Endodermal cell (in vitro differentiated cells): Measurements from ENCODE around the gene GABRA4. TPM values are rescaled to one million over a fixed set of nuclear protein-coding genes. Genes with fewer than 3 reads are reported as not detected.

Experiments
- DNase-seq: peaks from one replicate; pipeline ENCODE4 v3.0.0-alpha.2; 2017
- H3K27ac ChIP-seq: 2 replicates; pipeline ENCODE4 v1.5.1; 2013; ENCODE audit warnings: mild to moderate bottlenecking, low read depth, low read length, moderate library complexity
- H3K27me3 ChIP-seq: 2 replicates; pipeline ENCODE4 v1.6.1; 2013; ENCODE audit warnings: mild to moderate bottlenecking, low read length, moderate library complexity; ENCODE audit not compliant: insufficient read depth, control insufficient read depth, poor library complexity, severe bottlenecking
- H3K36me3 ChIP-seq: 2 replicates; pipeline ENCODE4 v1.7.0; 2013; ENCODE audit warnings: mild to moderate bottlenecking, low read length, moderate library complexity; ENCODE audit not compliant: control insufficient read depth, insufficient read depth
- H3K4me1 ChIP-seq: one replicate; pipeline ENCODE4 v1.7.0; 2013; ENCODE audit warnings: low read length; ENCODE audit not compliant: control insufficient read depth, insufficient read depth
- H3K4me3 ChIP-seq: 2 replicates; pipeline ENCODE4 v1.5.1; 2013; ENCODE audit warnings: mild to moderate bottlenecking, low read length, moderate library complexity
- H3K9ac ChIP-seq: 2 replicates; pipeline ENCODE4 v1.6.1; 2013; ENCODE audit warnings: mild to moderate bottlenecking, low read length, moderate library complexity; ENCODE audit not compliant: poor library complexity, severe bottlenecking; ENCODE audit errors: extremely low read depth
- H3K9me3 ChIP-seq: 2 replicates; pipeline ENCODE4 v1.6.1; 2013; ENCODE audit warnings: mild to moderate bottlenecking, low read length, moderate library complexity; ENCODE audit not compliant: control insufficient read depth
- H3K27ac Mint-ChIP-seq: 2 replicates; pipeline ENCODE4 v1.8.0; 2020; ENCODE audit warnings: mixed read lengths
- H3K27me3 Mint-ChIP-seq: 2 replicates; pipeline ENCODE4 v1.8.0; 2021; ENCODE audit warnings: mild to moderate bottlenecking, mixed read lengths; ENCODE audit not compliant: insufficient read depth
- H3K36me3 Mint-ChIP-seq: 2 replicates; pipeline ENCODE4 v1.8.0; 2020; ENCODE audit warnings: low read depth, mixed read lengths
- H3K4me1 Mint-ChIP-seq: 2 replicates; pipeline ENCODE4 v1.8.0; 2020; ENCODE audit warnings: mixed read lengths
- H3K4me3 Mint-ChIP-seq: 2 replicates; pipeline ENCODE4 v1.8.0; 2020; ENCODE audit warnings: mild to moderate bottlenecking, moderate library complexity, mixed read lengths
- H3K9me3 Mint-ChIP-seq: 2 replicates; pipeline ENCODE4 v1.8.0; 2020; ENCODE audit warnings: mild to moderate bottlenecking, mixed read lengths
- CTCF ChIP-seq: fragments of 200-600 bp; sonication (generic); conservative IDR thresholded peaks from 2 replicates; pipeline ENCODE4 v1.5.0; 2021; ENCODE audit warnings: antibody characterized with exemption, mild to moderate bottlenecking
- WGBS, 2 experiments: methylation state at CpG; one replicate each; pipeline versions ENCODE4 v1.1.5 to v1.1.7; 2013; ENCODE audit warnings: missing lambda C conversion rate in 2 of 2, mixed read lengths in 1 of 2; ENCODE audit not compliant: insufficient coverage in 1 of 2, insufficient read length in 1 of 2; 5-methylcytosine and 5-hydroxymethylcytosine counted together
- total RNA-seq, 2 donors: library from RNA; stranded (reverse); fragmentation: NEBNext Ultra II Directional in 1 of 2; extraction: Animal tissue kit (Norgen Biotek cat#: 25700) in 1 of 2; gene quantifications; 2 replicates in 1 of 2; 3 replicates in 1 of 2; pipeline ENCODE4 v1.2.1, GENCODE V29; 2021

Gene GABRA4
- total RNA-seq, 2 donors from 2014 or later, result 0.37 TPM; not detected in 1

GRCh38 chr4:46954643-46955042 lies 38.7 kb downstream of the GABRA4 start:
- Histone ChIP-seq H3K9me3 (no peaks in the 10 kb centered on the region), H3K36me3 (no peaks in the 10 kb centered on the region), H3K4me3 (no peak overlapping the region), H3K4me1 (no peaks in the 10 kb centered on the region), H3K27ac (no peak overlapping the region), H3K9ac (no peak overlapping the region), H3K27me3 (no peaks in the 10 kb centered on the region)
- DNase-seq, result no peak
- H3K9me3 Mint-ChIP-seq, result no peaks in the 10 kb centered on the region
- TF ChIP-seq CTCF, result no peak
- H3K36me3 Mint-ChIP-seq, result no peaks in the 10 kb centered on the region
- no peak overlapping the region for H3K27ac Mint-ChIP-seq
- no peaks in the 10 kb centered on the region for H3K4me1 Mint-ChIP-seq
- H3K27me3 Mint-ChIP-seq, result no peaks in the 10 kb centered on the region
- H3K4me3 Mint-ChIP-seq, result no peak overlapping the region

GRCh38 chr4:46953564-46953963 lies 39.8 kb downstream of the GABRA4 start:
- Histone ChIP-seq H3K36me3 (no peaks in the 10 kb centered on the region), H3K27me3 (no peaks in the 10 kb centered on the region), H3K27ac (no peak overlapping the region), H3K9ac (no peak overlapping the region), H3K4me1 (no peaks in the 10 kb centered on the region), H3K4me3 (no peak overlapping the region), H3K9me3 (no peaks in the 10 kb centered on the region)
- H3K4me3 Mint-ChIP-seq, result no peak overlapping the region
- no peak overlapping the region for H3K27ac Mint-ChIP-seq
- no peaks in the 10 kb centered on the region for H3K4me1 Mint-ChIP-seq
- H3K27me3 Mint-ChIP-seq, result no peaks in the 10 kb centered on the region
- DNase-seq, result no peak
- 100% methylated on average over 2 of the region's 2 CpGs; no CpG with 5 or more reads in 1 of the 2 experiments for WGBS, 2 experiments
- no peaks in the 10 kb centered on the region for H3K9me3 Mint-ChIP-seq
- TF ChIP-seq CTCF, result no peak
- no peaks in the 10 kb centered on the region for H3K36me3 Mint-ChIP-seq

GRCh38 chr4:46952451-46952850 lies 40.9 kb downstream of the GABRA4 start:
- Histone ChIP-seq H3K4me1 (no peaks in the 10 kb centered on the region), H3K36me3 (no peaks in the 10 kb centered on the region), H3K9me3 (no peaks in the 10 kb centered on the region), H3K27ac (no peak overlapping the region), H3K9ac (no peak overlapping the region), H3K27me3 (no peaks in the 10 kb centered on the region), H3K4me3 (no peak overlapping the region)
- Mint-ChIP-seq H3K27me3 (no peaks in the 10 kb centered on the region), H3K9me3 (no peaks in the 10 kb centered on the region), H3K36me3 (no peaks in the 10 kb centered on the region), H3K27ac (no peak overlapping the region), H3K4me3 (no peak overlapping the region), H3K4me1 (no peaks in the 10 kb centered on the region)
- no peak for DNase-seq
- no peak for TF ChIP-seq CTCF
- WGBS, 2 experiments, result 80 to 91% methylated on average over 1 of the region's 2 CpGs
